Activated CD8-positive, alpha-beta memory T cell treated with anti-CD3 and anti-CD28 coated beads, Interleukin-2, amount 50 U/mL, for 24 hours (primary cell): Measurements from ENCODE around the gene FGR.
"Not testable (repeated sequence)": the region's sequence is repeated elsewhere in the genome, so short reads cannot be mapped to it uniquely, and the experiment has no call there.

Experiments
- DNase-seq: peaks from one replicate; pipeline ENCODE4 v3.0.0-alpha.2; 2020; ENCODE audit errors: extremely low read depth

Gene FGR

GRCh38 chr1:27634177-27634984 is 604 bp downstream of the FGR start:
- no peak for DNase-seq

- DNase-seq: no peak
Measured at GRCh38 chr1:27633640-27634176, 1.3 kb downstream of the FGR start.

- DNase-seq: no peak
Measured at GRCh38 chr1:27633298-27633610, 1.7 kb downstream of the FGR start.

- no peak for DNase-seq
Measured at GRCh38 chr1:27632387-27633297, 2.3 kb downstream of the FGR start.

DNA sequence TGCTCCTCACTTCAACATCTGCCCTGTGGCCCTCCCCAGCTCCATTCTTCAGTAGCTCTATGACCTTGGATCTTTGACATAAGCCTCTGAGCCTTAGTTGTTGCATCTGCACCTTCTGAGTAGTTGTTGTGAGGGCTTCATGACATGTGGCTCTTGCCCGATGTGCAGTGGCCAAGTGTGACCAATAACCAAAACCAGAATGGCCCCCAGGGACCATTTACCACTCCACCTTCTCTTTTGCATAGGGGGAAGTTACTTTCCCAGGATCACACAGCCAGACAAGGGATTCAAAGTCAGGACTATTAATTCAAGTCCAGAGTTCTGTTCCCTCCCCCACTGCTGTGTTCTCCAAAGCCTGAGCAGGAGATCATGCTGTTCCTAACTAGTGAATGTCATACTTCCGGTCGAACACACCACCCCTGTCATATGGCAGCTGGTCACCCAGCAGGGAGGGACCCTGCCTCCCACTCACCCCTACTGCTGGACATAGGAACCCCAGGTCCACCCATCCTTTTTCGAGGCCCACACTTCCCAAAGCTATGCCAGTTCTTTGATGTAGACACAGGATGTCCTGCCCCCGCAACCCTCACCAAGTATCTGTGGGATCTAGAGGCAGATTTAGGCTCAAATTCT is 4.0 kb downstream of the FGR start:
- no peak for DNase-seq

DNA sequence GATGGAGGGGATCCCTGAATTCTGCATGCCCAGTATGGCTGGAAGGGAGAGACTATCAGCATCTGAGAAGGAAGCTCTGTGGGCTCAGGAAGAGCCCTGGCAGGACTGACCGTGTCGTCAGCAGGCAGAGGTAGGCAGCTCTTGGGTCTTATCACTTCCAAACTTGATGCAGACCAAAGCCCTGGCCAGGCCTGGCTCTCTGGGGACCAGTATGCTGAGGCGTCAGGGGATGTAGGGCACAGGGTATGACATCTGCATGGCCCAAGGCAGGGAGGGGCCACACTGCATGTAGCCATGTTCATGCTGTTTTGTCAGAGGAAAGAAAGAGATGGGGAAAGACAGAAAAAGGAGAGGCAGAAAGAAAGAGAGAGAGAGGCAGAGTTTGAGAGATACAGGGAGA is 6.3 kb downstream of the FGR start:
- no peak for DNase-seq

DNA sequence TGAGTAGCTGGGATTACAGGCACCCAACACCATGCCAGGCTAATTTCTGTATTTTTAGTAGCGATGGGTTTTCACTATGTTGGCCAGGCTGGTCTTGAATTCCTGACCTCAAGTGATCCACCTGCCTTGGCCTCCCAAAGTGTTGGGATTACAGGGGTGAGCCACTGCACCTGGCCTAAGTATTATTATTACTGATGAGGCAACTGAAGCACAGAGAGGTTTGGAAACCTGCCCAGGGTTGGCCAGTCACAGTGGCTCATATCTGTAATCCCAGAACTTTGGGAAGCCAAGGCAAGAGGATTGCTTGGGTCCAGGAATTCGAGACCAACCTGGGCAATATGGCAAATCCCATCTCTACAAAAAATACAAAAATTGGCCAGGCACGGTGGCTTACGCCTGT is 7.3 kb downstream of the FGR start:
- DNase-seq: not testable (repeated sequence)

GRCh38 chr1:27627061-27627460 is 7.9 kb downstream of the FGR start:
- DNase-seq: no peak

DNA sequence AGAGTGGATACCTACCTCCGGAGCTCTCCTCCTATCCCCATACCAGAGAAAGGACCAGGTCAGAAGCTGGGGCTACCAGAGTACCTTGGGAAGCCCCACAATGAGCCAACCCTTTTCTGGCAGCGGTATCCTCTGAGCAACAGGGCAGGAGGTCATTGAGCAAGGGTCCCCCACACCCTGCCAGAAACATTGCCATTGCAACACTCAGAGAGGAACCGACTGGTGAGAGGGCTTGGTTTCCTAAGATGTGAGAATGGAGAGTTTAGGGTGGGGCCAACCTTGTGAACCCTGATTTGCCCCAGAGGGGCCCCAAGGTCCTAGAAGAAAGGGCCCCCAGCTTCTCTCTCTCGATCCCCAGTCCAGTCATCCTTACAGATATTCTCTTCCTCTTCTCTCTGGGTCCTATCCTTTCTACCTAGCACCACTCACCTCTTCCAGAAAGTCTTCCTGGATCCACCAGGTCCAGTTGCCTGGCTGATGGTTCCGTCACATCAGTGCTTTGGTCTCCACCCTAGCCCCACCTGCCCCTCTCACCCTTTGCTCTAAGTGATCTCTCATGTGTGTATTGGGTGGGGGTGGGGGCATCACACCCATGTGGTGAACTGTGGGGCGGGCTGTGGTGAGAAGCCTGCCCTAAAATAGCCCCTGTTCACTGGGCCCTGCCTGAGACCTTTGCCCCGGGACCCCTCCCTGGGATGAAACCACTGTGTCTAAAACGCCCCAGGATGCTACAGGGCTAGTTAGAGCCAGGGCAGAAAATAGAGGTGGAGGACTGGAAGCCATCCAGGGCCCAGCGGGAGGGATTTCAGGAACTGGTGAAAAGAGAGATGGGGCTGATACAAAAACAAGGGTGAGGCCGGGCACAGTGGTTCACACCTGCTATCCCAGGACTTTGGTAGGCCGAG is 8.7 kb downstream of the FGR start:
- DNase-seq: no peak

DNA sequence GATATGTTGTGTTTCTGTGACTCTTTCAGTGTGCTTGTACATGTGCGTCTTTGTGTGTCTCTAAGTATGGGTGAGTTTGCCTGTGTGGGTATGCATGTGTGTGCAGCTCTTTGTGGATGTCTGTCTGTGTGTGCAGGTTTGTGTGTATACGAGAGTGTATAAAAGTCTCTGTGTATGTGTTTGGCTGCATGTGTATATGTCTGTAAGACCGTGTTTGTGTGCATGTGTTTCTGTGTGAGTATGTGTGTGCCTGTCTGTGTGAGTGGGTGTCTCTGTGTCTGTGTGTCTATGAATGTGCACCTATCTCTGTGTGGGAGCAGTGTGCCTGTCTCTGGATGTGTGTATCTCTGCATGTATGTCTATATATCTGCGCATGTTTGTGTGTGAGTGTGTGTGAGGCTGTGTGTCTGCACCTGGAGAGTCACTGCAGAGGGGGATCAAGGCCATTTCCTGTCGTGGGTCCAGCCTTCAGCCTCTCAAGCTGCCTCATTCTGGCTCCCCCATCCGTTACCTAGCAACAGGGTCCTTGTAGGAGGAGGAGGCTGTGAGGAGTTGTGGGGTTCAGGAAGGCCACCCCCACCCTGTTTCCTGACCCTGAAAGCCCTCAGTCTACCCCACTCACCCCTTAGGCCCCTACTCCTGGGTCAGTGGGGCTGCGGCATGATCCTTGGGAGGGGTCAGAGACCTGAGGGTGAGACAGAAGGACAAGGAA is 10.4 kb downstream of the FGR start:
- no peak for DNase-seq

- no peak for DNase-seq
Measured at GRCh38 chr1:27623327-27624212, 11.4 kb downstream of the FGR start.

DNA sequence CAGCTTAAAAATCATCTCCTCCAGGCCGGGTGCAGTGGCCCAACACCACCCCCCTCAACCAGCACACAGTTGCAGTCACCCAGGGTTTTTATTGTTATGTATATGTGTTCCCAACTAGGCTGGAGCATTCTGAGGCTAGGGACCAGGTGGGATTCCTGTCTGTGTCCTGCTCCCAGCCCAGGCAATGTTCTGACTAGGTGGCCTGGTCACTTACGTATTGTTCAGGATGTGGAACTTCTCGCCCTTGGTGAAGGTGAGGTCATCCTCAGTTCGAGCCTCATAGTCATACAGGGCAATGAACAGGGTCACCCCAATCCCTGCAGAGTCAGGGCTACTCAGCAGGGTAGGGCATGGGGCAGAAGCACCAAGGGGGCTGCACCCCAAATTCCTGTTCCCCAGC is 12.2 kb downstream of the FGR start:
- DNase-seq: no peak

DNA sequence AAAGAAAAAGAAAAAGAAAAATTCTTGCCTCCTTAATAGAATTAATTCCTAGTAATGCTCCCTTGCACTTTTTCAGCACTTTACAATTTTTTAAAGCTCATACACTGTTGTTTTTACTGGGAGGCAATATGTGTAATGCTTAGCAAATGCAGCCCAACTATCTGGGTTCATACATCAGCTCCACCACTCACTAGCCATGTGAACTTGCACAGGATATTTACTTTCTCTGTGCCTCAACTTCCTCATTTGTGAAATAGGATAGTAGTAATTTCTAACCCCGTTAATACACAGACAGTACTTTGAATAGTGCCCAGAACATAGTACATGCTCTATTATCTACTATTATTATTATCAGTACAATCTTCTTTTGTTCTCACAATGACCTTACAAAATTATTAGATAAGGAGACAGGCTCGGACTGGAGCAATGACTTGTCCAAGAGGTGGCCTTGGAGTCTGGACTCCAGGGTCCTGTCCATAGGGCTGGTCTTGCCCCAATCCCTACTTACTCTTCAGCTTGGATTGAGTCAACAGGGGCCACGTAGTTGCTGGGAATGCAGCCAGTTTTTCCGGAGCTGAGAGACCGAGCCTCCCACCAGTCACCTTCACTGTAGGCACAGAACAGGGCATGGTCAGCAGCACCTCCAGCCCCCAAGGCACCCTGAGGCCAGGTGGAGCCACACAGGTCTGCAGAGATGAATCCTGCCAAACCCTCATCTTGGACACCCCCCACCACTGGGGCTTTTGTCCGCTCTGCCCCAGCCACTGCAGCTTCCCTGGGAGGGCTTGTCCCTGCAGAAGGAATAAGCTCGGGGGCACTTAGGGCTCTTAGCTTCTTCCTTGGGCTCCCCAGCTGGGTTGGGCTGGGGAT is 13.7 kb downstream of the FGR start:
- DNase-seq: no peak

DNA sequence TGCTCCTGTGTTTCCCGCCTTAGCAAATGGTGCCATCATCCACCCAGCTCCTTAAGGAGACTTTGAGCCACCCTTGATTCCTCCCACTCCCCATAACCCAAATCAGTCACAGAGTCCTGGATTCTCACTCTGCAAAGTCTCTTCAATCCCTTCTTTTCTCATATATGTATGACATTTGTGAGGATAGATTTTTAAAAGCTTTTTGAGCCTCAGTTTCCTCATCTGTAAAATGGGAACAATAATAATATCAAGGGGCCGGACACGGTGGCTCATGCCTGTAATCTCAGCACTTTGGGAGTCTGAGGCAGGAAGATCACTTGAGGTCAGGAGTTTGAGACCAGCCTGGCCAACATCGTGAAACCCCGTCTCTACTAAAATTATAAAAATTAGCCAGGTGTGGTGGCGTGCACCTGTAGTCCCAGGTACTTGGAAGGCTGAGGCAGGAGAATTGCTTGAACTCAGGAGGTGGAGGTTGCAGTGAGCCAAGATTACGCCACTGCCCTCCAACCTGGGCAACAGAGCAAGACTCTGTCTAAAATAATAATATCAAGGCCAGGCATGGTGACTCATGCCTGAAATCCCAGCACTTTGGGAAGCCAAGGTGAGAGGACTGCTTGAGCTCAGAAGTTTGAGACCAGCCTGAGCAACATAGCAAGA is 15.1 kb downstream of the FGR start:
- DNase-seq: not testable (repeated sequence)

- no peak for DNase-seq
Measured at GRCh38 chr1:27618341-27619082, 16.5 kb downstream of the FGR start.

- no peak for DNase-seq
Measured at GRCh38 chr1:27617420-27617819, 17.6 kb downstream of the FGR start.

DNA sequence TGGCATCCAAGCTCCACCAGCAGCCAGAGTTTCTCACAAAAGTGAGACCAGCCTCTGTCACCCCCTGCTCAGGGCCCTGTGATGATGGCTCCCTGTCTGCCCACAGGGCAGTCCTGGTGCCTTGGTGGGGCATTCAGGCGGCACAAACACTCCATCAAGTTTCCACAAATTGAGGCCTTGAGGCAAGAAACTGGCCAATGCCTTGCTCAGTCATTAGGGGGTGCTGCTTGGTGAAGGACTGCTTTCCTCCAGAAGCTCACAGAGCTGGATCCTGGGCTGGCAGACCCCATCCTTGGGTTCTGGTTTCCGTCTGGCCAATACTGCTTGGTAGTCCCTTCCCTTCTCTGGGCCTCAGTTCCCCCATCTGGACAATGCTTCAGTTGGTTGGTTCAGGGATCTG is 18.5 kb downstream of the FGR start:
- no peak for DNase-seq
